Tibial nerve (tissue), 4 donors: ENCODE measurements around the gene ZNF83.

Source experiments
- EP300 ChIP-seq, 2 donors: sonication (generic); formaldehyde crosslinking; IDR thresholded peaks; one replicate each; pipeline ENCODE4 v1.6.1; 2017; ENCODE audit warnings: antibody characterized with exemption in 2 of 2, mild to moderate bottlenecking in 1 of 2
- POLR2A ChIP-seq, 2 donors: fragments of 450-650 bp; IDR thresholded peaks; one replicate each; pipeline ENCODE4 v1.6.1; 2017; ENCODE audit warnings: antibody characterized with exemption in 2 of 2, mild to moderate bottlenecking in 2 of 2, moderate library complexity in 2 of 2
- TF ChIP-seq, protein P1 (sequence below), 5 experiments: fragments of 200-600 bp in 3 of 5; fragments of 450-650 bp in 2 of 5; sonication (generic) in 3 of 5; IDR thresholded peaks; one replicate each; pipeline ENCODE4 v1.5.1; 2016 to 2019; ENCODE audit warnings: antibody characterized with exemption in 5 of 5, mild to moderate bottlenecking in 3 of 5, moderate library complexity in 2 of 5

DNA sequence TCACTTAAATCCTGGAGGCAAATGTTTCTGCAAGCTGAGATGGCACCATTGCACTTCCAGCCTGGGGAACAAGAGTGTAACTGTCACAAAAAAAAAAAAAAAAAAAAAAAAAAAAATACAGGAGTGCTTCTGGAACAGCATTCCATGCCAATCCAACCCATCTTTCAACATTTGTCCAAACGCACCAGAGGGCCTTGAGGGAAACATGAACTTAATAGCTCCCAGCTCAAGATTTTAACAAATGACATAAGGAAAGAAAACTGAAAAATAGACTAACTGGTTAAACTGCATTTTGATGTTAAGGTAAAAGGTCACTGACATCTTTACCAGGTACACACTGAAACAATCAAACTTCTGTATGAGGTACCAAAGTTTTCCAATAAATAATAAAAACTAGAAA is 47.7 kb upstream of the ZNF83 start:
- no peak for TF ChIP-seq POLR2A (IDR thresholded peaks at IDR 0.05)
- TF ChIP-seq, protein P1, sequence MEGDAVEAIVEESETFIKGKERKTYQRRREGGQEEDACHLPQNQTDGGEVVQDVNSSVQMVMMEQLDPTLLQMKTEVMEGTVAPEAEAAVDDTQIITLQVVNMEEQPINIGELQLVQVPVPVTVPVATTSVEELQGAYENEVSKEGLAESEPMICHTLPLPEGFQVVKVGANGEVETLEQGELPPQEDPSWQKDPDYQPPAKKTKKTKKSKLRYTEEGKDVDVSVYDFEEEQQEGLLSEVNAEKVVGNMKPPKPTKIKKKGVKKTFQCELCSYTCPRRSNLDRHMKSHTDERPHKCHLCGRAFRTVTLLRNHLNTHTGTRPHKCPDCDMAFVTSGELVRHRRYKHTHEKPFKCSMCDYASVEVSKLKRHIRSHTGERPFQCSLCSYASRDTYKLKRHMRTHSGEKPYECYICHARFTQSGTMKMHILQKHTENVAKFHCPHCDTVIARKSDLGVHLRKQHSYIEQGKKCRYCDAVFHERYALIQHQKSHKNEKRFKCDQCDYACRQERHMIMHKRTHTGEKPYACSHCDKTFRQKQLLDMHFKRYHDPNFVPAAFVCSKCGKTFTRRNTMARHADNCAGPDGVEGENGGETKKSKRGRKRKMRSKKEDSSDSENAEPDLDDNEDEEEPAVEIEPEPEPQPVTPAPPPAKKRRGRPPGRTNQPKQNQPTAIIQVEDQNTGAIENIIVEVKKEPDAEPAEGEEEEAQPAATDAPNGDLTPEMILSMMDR (IDR thresholded peaks at IDR 0.05), result no peak
- TF ChIP-seq EP300 (IDR thresholded peaks at IDR 0.05), result no peak
